Smooth muscle cell (in vitro differentiated cells): Measurements from ENCODE around the gene BCAP31. TPM values are rescaled to one million over a fixed set of nuclear protein-coding genes. Genes with fewer than 3 reads are reported as not detected.

ENCODE experiments used
- DNase-seq: peaks from one replicate; lab custom pipeline; 2025; ENCODE audit not compliant: unreplicated experiment; lab: John Stamatoyannopoulos, UW
- H2AFZ ChIP-seq: fragments of 200-600 bp; sonication (generic); 2 replicates; pipeline ENCODE4 v1.6.0; 2016; ENCODE audit warnings: antibody characterized with exemption, low read depth, mild to moderate bottlenecking
- H3F3A ChIP-seq: fragments of 200-600 bp; sonication (generic); 2 replicates; pipeline ENCODE4 v1.6.0; 2017; ENCODE audit warnings: antibody characterized with exemption, low read depth
- H3K27ac ChIP-seq: fragments of 200-600 bp; sonication (generic); 2 replicates; pipeline ENCODE4 v1.5.1; 2016; ENCODE audit warnings: low read depth, mild to moderate bottlenecking
- H3K27me3 ChIP-seq: fragments of 200-600 bp; sonication (generic); 2 replicates; pipeline ENCODE4 v1.6.1; 2016; ENCODE audit warnings: low read depth, mild to moderate bottlenecking
- H3K36me3 ChIP-seq: fragments of 200-600 bp; sonication (generic); 2 replicates; pipeline ENCODE4 v1.5.1; 2016; ENCODE audit warnings: low read depth
- H3K4me1 ChIP-seq: fragments of 200-600 bp; sonication (generic); 2 replicates; pipeline ENCODE4 v1.5.1; 2016; ENCODE audit warnings: low read depth
- H3K4me2 ChIP-seq: fragments of 200-600 bp; sonication (generic); 2 replicates; pipeline ENCODE4 v1.6.0; 2016; ENCODE audit warnings: mild to moderate bottlenecking
- H3K4me3 ChIP-seq: fragments of 200-600 bp; sonication (generic); 2 replicates; pipeline ENCODE4 v1.5.1; 2016; ENCODE audit warnings: mild to moderate bottlenecking
- H3K79me2 ChIP-seq: fragments of 200-600 bp; sonication (generic); 2 replicates; pipeline ENCODE4 v1.6.0; 2016; ENCODE audit warnings: low read depth, mild to moderate bottlenecking
- H3K9ac ChIP-seq: fragments of 200-600 bp; sonication (generic); 2 replicates; pipeline ENCODE4 v1.6.0; 2016; ENCODE audit warnings: low read depth
- H3K9me3 ChIP-seq: fragments of 200-600 bp; sonication (generic); replicated peaks from 2 replicates; pipeline ENCODE4 v1.5.1; 2016; ENCODE audit warnings: low read depth
- H4K20me1 ChIP-seq: fragments of 200-600 bp; sonication (generic); 2 replicates; pipeline ENCODE4 v1.6.0; 2016; ENCODE audit warnings: low read depth
- CTCF ChIP-seq: fragments of 200-600 bp; sonication (generic); IDR thresholded peaks from 2 replicates; pipeline ENCODE4 v1.5.1; 2017; ENCODE audit warnings: borderline replicate concordance, mild to moderate bottlenecking, antibody characterized with exemption; ENCODE audit not compliant: insufficient read depth, poor library complexity, severe bottlenecking
- WGBS: methylation state at CpG from one replicate; pipeline ENCODE4 v1.1.7; 2016; ENCODE audit warnings: low lambda C conversion rate; 5-methylcytosine and 5-hydroxymethylcytosine counted together
- polyA plus RNA-seq: library from polyadenylated mRNA; unstranded; fragments of >200 nt; fragmentation: Nextera tagmentation; extraction: Ambion mirVana; gene quantifications from 2 replicates; pipeline ENCODE4 v1.2.1, GENCODE V29; 2016
- total RNA-seq: library from RNA; depleted of rRNA; stranded (reverse); fragments of >200 nt; gene quantifications from 2 replicates; pipeline ENCODE4 v1.2.3, GENCODE V29; 2014

Gene BCAP31
- total and polyA plus RNA-seq, 2 experiments from 2014 or later, result 139 to 207 TPM

GRCh38 chrX:153688911-153689590 is 35.1 kb downstream of the BCAP31 start:
- Histone ChIP-seq H3K79me2 (no peaks in the 10 kb centered on the region), H3F3A (no peaks in the 10 kb centered on the region), H3K36me3 (no peaks in the 10 kb centered on the region), H3K9me3 (no peaks in the 10 kb centered on the region), H3K4me3 (peak overlapping the region; percentile 54), H3K27ac (no peak overlapping the region), H3K9ac (no peak overlapping the region), H3K27me3 (no peaks in the 10 kb centered on the region), H3K4me2 (peak overlapping the region; percentile 81), H4K20me1 (peaks cover 27% of the 10 kb centered on the region), H3K4me1 (no peaks in the 10 kb centered on the region), H2AFZ (no peak overlapping the region)
- no peak for TF ChIP-seq CTCF
- 71% methylated on average over 22 of the region's 53 CpGs for WGBS
- no peak for DNase-seq

GRCh38 chrX:153688506-153688905 is 35.7 kb downstream of the BCAP31 start:
- Histone ChIP-seq H3K36me3 (no peaks in the 10 kb centered on the region), H3K4me3 (peak overlapping the region; percentile 54), H3F3A (no peaks in the 10 kb centered on the region), H4K20me1 (peaks cover 27% of the 10 kb centered on the region), H2AFZ (no peak overlapping the region), H3K4me1 (no peaks in the 10 kb centered on the region), H3K9ac (no peak overlapping the region), H3K27me3 (no peaks in the 10 kb centered on the region), H3K9me3 (no peaks in the 10 kb centered on the region), H3K4me2 (peak overlapping the region; percentile 81), H3K79me2 (no peaks in the 10 kb centered on the region), H3K27ac (no peak overlapping the region)
- 37% methylated on average over 26 of the region's 57 CpGs for WGBS
- TF ChIP-seq CTCF, result no peak
- DNase-seq, result no peak

GRCh38 chrX:153688071-153688470 is 36.1 kb downstream of the BCAP31 start:
- WGBS, result 40% methylated on average over 4 of the region's 69 CpGs
- no peaks in the 10 kb centered on the region for H3K27me3 ChIP-seq
- DNase-seq, result no peak
- H3K9ac ChIP-seq, result no peak overlapping the region
- H3K79me2 ChIP-seq, result no peaks in the 10 kb centered on the region
- no peak for TF ChIP-seq CTCF
- no peaks in the 10 kb centered on the region for H3K36me3 ChIP-seq
- no peaks in the 10 kb centered on the region for H3F3A ChIP-seq
- H3K4me3 ChIP-seq, result no peak overlapping the region
- no peak overlapping the region for H2AFZ ChIP-seq
- no peak overlapping the region for H3K4me2 ChIP-seq
- peaks cover 27% of the 10 kb centered on the region for H4K20me1 ChIP-seq
- no peak overlapping the region for H3K27ac ChIP-seq
- H3K9me3 ChIP-seq, result no peaks in the 10 kb centered on the region
- no peaks in the 10 kb centered on the region for H3K4me1 ChIP-seq
